ENCODE results near the gene GRK4. TPM values are rescaled to one million over a fixed set of nuclear protein-coding genes. Genes with fewer than 3 reads are reported as not detected.

Gene GRK4
- total and polyA plus RNA-seq, 4 donors, result 1.0 to 2.2 (median 1.8) TPM

GRCh38 chr4:2961811-2962441 lies 1.4 kb upstream of the GRK4 start (continued):
- no peak for TF ChIP-seq REST (IDR thresholded peaks at IDR 0.05)
- TF ChIP-seq, protein P1, sequence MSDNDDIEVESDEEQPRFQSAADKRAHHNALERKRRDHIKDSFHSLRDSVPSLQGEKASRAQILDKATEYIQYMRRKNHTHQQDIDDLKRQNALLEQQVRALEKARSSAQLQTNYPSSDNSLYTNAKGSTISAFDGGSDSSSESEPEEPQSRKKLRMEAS (IDR thresholded peaks at IDR 0.05), result no peak
- no peak for TF ChIP-seq TAF1 (conservative IDR thresholded peaks at IDR 0.05)
- TF ChIP-seq YY1 (IDR thresholded peaks at IDR 0.05), result no peak
- TF ChIP-seq FOXA2 (IDR thresholded peaks at IDR 0.05), result no peak
- no peak for TF ChIP-seq EGR1 (IDR thresholded peaks at IDR 0.05; ENCODE audit: low read depth in 2 of 2)
- no peak for TF ChIP-seq HNF4A (conservative IDR thresholded peaks at IDR 0.05)
- no peak for TF ChIP-seq HNF4G (IDR thresholded peaks at IDR 0.05)

DNA sequence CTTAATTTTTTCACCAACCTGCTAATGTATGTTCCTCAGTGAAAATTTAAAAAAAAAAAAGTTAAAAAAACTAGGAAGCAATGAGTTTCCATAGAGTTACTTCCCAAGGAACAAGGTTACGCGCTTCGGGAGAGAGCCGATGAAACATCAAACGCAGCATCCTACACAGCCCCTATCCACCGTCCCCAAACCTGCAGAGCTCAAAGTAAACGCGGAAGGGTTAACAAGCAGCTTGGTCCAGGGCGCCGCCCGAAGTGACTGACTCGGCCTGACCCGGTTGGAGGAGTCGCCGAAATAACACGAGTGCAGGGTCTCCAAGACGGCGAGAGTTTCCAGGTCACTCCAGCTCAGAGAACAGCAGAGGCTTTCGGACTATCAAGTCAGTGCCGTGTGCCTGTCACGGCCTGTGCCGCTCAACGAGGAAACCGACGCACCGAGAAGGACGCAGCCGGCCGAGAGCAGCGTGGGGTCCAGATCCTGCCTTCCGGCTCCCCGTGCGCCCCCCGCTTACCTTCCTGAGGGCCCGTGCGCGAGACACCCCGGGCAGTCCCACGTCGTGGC lies 677 bp upstream of the GRK4 start:
- Histone ChIP-seq H3K4me1 (ENCODE audit: control insufficient read depth in 4 of 4, insufficient read depth in 4 of 4, low read length in 3 of 4) (peaks cover 6 to 24% (median 15%) of the 10 kb centered on the region in 4 donors), H3K36me3 (ENCODE audit: control insufficient read depth in 4 of 4, insufficient read depth in 3 of 4, low read depth in 1 of 4, low read length in 3 of 4) (peaks cover 0 to 3% (median 2%) of the 10 kb centered on the region in 4 donors), H3K27me3 (ENCODE audit: control insufficient read depth in 4 of 4, insufficient read depth in 4 of 4, low read length in 3 of 4) (no peaks in the 10 kb centered on the region), H3K9ac (ENCODE audit: low read depth in 1 of 2, low read length in 2 of 2) (peak overlapping the region; percentile 45 to 79), H3K4me3 (ENCODE audit: low read depth in 1 of 3, low read length in 3 of 3) (peak overlapping the region; percentile 72 to 98 (median 95)), H3K27ac (ENCODE audit: low read depth in 1 of 2, low read length in 2 of 2) (peak overlapping the region; percentile 79 to 85), H3K9me3 (ENCODE audit: control insufficient read depth in 4 of 4, low read length in 3 of 4) (no peaks in the 10 kb centered on the region)
- TF ChIP-seq REST (IDR thresholded peaks at IDR 0.05) (no peak), TAF1 (conservative IDR thresholded peaks at IDR 0.05) (no peak), RXRA (IDR thresholded peaks at IDR 0.05) (no peak), YY1 (IDR thresholded peaks at IDR 0.05) (no peak), FOXA2 (IDR thresholded peaks at IDR 0.05) (no peak), NR2F2 (IDR thresholded peaks at IDR 0.05) (no peak), HNF4G (IDR thresholded peaks at IDR 0.05) (no peak), EGR1 (IDR thresholded peaks at IDR 0.05; ENCODE audit: low read depth in 2 of 2) (no peak), JUND (IDR thresholded peaks at IDR 0.05) (no peak), SP1 (IDR thresholded peaks at IDR 0.05) (no peak), GABPA (IDR thresholded peaks at IDR 0.05 in 1 of 2, conservative IDR thresholded peaks at IDR 0.05 in 1 of 2) (no peak), HNF4A (conservative IDR thresholded peaks at IDR 0.05) (no peak)
- TF ChIP-seq, protein P2, sequence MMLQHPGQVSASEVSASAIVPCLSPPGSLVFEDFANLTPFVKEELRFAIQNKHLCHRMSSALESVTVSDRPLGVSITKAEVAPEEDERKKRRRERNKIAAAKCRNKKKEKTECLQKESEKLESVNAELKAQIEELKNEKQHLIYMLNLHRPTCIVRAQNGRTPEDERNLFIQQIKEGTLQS (IDR thresholded peaks at IDR 0.05), result no peak
- TF ChIP-seq, protein P3, sequence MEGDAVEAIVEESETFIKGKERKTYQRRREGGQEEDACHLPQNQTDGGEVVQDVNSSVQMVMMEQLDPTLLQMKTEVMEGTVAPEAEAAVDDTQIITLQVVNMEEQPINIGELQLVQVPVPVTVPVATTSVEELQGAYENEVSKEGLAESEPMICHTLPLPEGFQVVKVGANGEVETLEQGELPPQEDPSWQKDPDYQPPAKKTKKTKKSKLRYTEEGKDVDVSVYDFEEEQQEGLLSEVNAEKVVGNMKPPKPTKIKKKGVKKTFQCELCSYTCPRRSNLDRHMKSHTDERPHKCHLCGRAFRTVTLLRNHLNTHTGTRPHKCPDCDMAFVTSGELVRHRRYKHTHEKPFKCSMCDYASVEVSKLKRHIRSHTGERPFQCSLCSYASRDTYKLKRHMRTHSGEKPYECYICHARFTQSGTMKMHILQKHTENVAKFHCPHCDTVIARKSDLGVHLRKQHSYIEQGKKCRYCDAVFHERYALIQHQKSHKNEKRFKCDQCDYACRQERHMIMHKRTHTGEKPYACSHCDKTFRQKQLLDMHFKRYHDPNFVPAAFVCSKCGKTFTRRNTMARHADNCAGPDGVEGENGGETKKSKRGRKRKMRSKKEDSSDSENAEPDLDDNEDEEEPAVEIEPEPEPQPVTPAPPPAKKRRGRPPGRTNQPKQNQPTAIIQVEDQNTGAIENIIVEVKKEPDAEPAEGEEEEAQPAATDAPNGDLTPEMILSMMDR (IDR thresholded peaks at IDR 0.05; ENCODE audit: low read depth, low read length, missing input control), result no peak
- TF ChIP-seq, protein P1 (IDR thresholded peaks at IDR 0.05), result no peak
- DNase-seq (ENCODE audit: low spot score), result no peak
- under 1% methylated on average over 40 of the region's 40 CpGs for WGBS

Measured in liver (tissue), 9 donors.